OCI-LY1 (cell line): ENCODE data around the gene HAPSTR1.
A peak's percentile ranks its signal among the peaks of the same experiment; 100 is the strongest.

ENCODE experiments used
- H2AFZ ChIP-seq: fragments of 200-600 bp; sonication (generic), shearing (Covaris generic); 2 replicates; pipeline ENCODE4 v1.6.0; 2014; ENCODE audit warnings: antibody characterized with exemption, mild to moderate bottlenecking, low read length
- H3F3A ChIP-seq: fragments of 200-600 bp; sonication (generic), shearing (Covaris generic); 2 replicates; pipeline ENCODE4 v1.6.0; 2014; ENCODE audit warnings: mild to moderate bottlenecking, antibody characterized with exemption, low read length, moderate library complexity; ENCODE audit not compliant: insufficient read depth
- H3K27ac ChIP-seq: fragments of 200-600 bp; sonication (generic); 2 replicates; pipeline ENCODE4 v1.5.1; 2014; ENCODE audit warnings: low read length, mixed run types, mild to moderate bottlenecking, low read depth; ENCODE audit not compliant: poor library complexity, severe bottlenecking
- H3K27me3 ChIP-seq: fragments of 200-600 bp; sonication (generic); 2 replicates; pipeline ENCODE4 v1.6.0; 2014; ENCODE audit warnings: antibody characterized with exemption, mild to moderate bottlenecking, low read length, moderate library complexity; ENCODE audit not compliant: insufficient read depth
- H3K36me3 ChIP-seq: fragments of 200-600 bp; sonication (generic); 2 replicates; pipeline ENCODE4 v1.6.1; 2014; ENCODE audit warnings: mild to moderate bottlenecking, antibody characterized with exemption, low read length, moderate library complexity, mixed read lengths; ENCODE audit not compliant: insufficient read depth
- H3K4me1 ChIP-seq: fragments of 200-600 bp; sonication (generic); 2 replicates; pipeline ENCODE4 v1.5.1; 2014; ENCODE audit warnings: mild to moderate bottlenecking, low read length, moderate library complexity; ENCODE audit not compliant: insufficient read depth, severe bottlenecking
- H3K4me2 ChIP-seq: fragments of 200-600 bp; sonication (generic), shearing (Covaris generic); 2 replicates; pipeline ENCODE4 v1.6.1; 2014; ENCODE audit warnings: low read length
- H3K4me3 ChIP-seq: fragments of 200-600 bp; sonication (generic); 2 replicates; pipeline ENCODE4 v1.5.1; 2014; ENCODE audit warnings: low read length, low read depth, mild to moderate bottlenecking, mixed read lengths; ENCODE audit not compliant: poor library complexity, severe bottlenecking
- H3K79me2 ChIP-seq: fragments of 200-600 bp; shearing (Covaris generic); 2 replicates; pipeline ENCODE4 v1.6.1; 2016; ENCODE audit warnings: mixed run types, low read length, mixed read lengths; ENCODE audit not compliant: insufficient read depth
- H3K9ac ChIP-seq: fragments of 200-600 bp; sonication (generic), shearing (Covaris generic); 2 replicates; pipeline ENCODE4 v1.6.1; 2014; ENCODE audit warnings: mild to moderate bottlenecking, low read length, mixed read lengths
- H3K9me2 ChIP-seq: fragments of 200-600 bp; sonication (generic), shearing (Covaris generic); 2 replicates; pipeline ENCODE4 v1.6.1; 2014; ENCODE audit warnings: low read depth, mild to moderate bottlenecking, low read length, mixed read lengths
- H3K9me3 ChIP-seq: fragments of 200-600 bp; shearing (Covaris generic); 2 replicates; pipeline ENCODE4 v1.6.1; 2014; ENCODE audit warnings: low read length, mixed read lengths
- H4K20me1 ChIP-seq: fragments of 200-600 bp; sonication (generic), shearing (Covaris generic); 2 replicates; pipeline ENCODE4 v1.6.0; 2016; ENCODE audit warnings: mild to moderate bottlenecking, low read length; ENCODE audit not compliant: insufficient read depth
- EZH2 ChIP-seq: fragments of 200-600 bp; sonication (generic), shearing (Covaris generic); IDR thresholded peaks from 2 replicates; pipeline ENCODE4 v1.8.0; 2017; ENCODE audit warnings: borderline replicate concordance, mixed run types, mild to moderate bottlenecking, antibody characterized with exemption, low read length, moderate library complexity, mixed read lengths
- TF ChIP-seq, protein P1 (sequence below): fragments of 200-600 bp; sonication (generic), shearing (Covaris generic); IDR thresholded peaks from 2 replicates; pipeline ENCODE4 v1.5.1; 2017; ENCODE audit warnings: mild to moderate bottlenecking, antibody characterized with exemption, low read length, moderate library complexity, mixed read lengths

HAPSTR1 gene

DNA sequence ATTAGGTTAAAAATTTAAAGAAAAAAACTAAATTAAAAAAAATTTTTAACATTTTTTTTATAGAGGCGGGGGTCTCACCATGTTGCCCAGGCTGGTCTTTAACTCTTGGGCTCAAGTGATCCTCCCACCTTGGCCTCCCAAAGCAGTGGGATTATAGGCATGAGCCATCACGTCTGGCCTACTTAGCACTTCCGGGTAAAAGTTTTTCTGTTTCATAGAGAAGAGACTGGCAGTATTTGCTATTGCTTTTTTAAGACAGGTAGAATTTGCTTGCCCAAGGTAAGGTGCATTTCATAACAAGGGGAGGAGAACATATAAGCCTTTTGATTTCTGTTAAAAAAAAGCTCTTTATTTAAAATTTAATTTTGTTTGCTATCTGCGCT lies 12.0 kb upstream of the HAPSTR1 start:
- Histone ChIP-seq H3K4me3 (no peak overlapping the region), H2AFZ (no peak overlapping the region), H3F3A (no peaks in the 10 kb centered on the region), H3K36me3 (no peaks in the 10 kb centered on the region; the same call in 1 of the 2 replicates), H3K9me3 (no peaks in the 10 kb centered on the region), H3K27me3 (no peaks in the 10 kb centered on the region), H3K9me2 (no peaks in the 10 kb centered on the region), H3K9ac (no peak overlapping the region), H3K27ac (no peak overlapping the region), H3K4me1 (peaks cover 25% of the 10 kb centered on the region), H3K79me2 (no peaks in the 10 kb centered on the region), H4K20me1 (no peaks in the 10 kb centered on the region), H3K4me2 (no peak overlapping the region)
- TF ChIP-seq EZH2: no peak
- TF ChIP-seq, protein P1, sequence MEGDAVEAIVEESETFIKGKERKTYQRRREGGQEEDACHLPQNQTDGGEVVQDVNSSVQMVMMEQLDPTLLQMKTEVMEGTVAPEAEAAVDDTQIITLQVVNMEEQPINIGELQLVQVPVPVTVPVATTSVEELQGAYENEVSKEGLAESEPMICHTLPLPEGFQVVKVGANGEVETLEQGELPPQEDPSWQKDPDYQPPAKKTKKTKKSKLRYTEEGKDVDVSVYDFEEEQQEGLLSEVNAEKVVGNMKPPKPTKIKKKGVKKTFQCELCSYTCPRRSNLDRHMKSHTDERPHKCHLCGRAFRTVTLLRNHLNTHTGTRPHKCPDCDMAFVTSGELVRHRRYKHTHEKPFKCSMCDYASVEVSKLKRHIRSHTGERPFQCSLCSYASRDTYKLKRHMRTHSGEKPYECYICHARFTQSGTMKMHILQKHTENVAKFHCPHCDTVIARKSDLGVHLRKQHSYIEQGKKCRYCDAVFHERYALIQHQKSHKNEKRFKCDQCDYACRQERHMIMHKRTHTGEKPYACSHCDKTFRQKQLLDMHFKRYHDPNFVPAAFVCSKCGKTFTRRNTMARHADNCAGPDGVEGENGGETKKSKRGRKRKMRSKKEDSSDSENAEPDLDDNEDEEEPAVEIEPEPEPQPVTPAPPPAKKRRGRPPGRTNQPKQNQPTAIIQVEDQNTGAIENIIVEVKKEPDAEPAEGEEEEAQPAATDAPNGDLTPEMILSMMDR: no peak

DNA sequence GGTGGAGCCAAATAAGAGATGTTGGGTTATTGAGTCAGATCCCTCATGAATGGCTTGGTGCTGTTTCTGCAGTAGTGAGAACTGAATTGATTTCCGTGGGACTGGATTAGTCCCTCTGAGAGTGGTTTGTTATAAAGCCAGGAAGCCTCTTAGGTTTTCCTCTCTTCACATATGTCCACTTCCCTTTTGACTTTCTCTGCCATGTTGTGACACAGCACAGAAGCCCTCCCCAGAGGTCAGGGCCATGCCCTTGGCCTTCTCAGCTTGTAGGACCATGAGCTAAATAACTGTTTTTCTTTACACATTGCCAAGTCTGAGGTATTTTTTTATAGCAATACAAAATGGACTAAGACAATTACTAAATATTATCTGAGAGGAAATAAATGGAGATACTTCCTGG lies 10.3 kb upstream of the HAPSTR1 start:
- no peaks in the 10 kb centered on the region for H4K20me1 ChIP-seq
- no peak overlapping the region for H3K27ac ChIP-seq
- no peaks in the 10 kb centered on the region; the same call in 1 of the 2 replicates for H3K36me3 ChIP-seq
- no peak overlapping the region for H3K4me3 ChIP-seq
- no peak overlapping the region for H3K9ac ChIP-seq
- peaks cover 6% of the 10 kb centered on the region for H3K9me3 ChIP-seq
- H3K27me3 ChIP-seq: no peaks in the 10 kb centered on the region
- H2AFZ ChIP-seq: peak overlapping the region; percentile 67; the same call in 1 of the 2 replicates
- no peaks in the 10 kb centered on the region for H3K9me2 ChIP-seq
- H3K4me1 ChIP-seq: peaks cover 25% of the 10 kb centered on the region
- H3K79me2 ChIP-seq: no peaks in the 10 kb centered on the region
- TF ChIP-seq, protein P1: no peak
- TF ChIP-seq EZH2: no peak
- no peak overlapping the region for H3K4me2 ChIP-seq
- H3F3A ChIP-seq: no peaks in the 10 kb centered on the region

DNA sequence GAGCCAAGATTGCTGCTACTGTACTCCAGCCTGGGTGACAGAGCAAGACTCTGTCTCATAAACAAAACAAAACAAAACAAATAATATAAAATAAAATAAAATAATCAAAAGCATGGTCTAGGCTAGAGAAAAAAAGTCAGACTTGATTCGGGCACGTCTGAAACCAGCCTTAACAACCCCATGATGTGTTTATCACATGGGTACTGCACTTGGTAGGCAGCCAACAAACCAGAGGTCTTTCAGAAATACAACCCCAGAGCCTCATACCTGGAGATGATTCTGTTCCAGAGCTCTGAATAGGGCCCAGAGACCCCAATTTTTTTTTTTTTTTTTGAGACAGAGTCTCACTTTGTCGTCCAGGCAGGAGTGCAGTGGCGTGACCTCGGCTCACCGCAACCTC lies 9.6 kb upstream of the HAPSTR1 start:
- TF ChIP-seq, protein P1: no peak
- TF ChIP-seq EZH2: no peak
- H3K4me3 ChIP-seq: no peak overlapping the region
- H3K27me3 ChIP-seq: no peaks in the 10 kb centered on the region
- H3K9ac ChIP-seq: no peak overlapping the region
- no peak overlapping the region for H3K4me2 ChIP-seq
- peaks cover 6% of the 10 kb centered on the region for H3K9me3 ChIP-seq
- H3K79me2 ChIP-seq: no peaks in the 10 kb centered on the region
- H3K4me1 ChIP-seq: peaks cover 20% of the 10 kb centered on the region
- H3F3A ChIP-seq: no peaks in the 10 kb centered on the region
- no peak overlapping the region for H2AFZ ChIP-seq
- H3K9me2 ChIP-seq: no peaks in the 10 kb centered on the region
- no peaks in the 10 kb centered on the region; the same call in 1 of the 2 replicates for H3K36me3 ChIP-seq
- H3K27ac ChIP-seq: no peak overlapping the region
- no peaks in the 10 kb centered on the region for H4K20me1 ChIP-seq
